Esophagus squamous epithelium (tissue), 5 donors: Measurements from ENCODE around the gene ARHGEF17. TPM values are rescaled to one million over a fixed set of nuclear protein-coding genes. Genes with fewer than 3 reads are reported as not detected.
A peak's percentile ranks its signal among the peaks of the same experiment; 100 is the strongest.

ENCODE experiments used
- DNase-seq: peaks from one replicate; lab custom pipeline; 2025; lab: John Stamatoyannopoulos, UW
- H3K27ac ChIP-seq, 4 donors: fragments of 200-600 bp; sonication (generic); one replicate each; pipeline ENCODE4 v1.5.1; 2016 to 2019; ENCODE audit warnings: mild to moderate bottlenecking in 1 of 4
- H3K27me3 ChIP-seq, 4 donors: fragments of 200-600 bp; sonication (generic); 1 replicate in 3 of 4; 2 replicates in 1 of 4; pipeline versions ENCODE4 v1.5.1 to v1.6.0; 2017 to 2021; ENCODE audit warnings: antibody characterized with exemption in 1 of 4
- H3K36me3 ChIP-seq, 3 donors: fragments of 200-600 bp; sonication (generic); one replicate each; pipeline ENCODE4 v1.5.1; 2016 to 2019
- H3K4me1 ChIP-seq, 3 donors: fragments of 200-600 bp; sonication (generic); one replicate each; pipeline ENCODE4 v1.5.1; 2017 to 2019
- H3K4me3 ChIP-seq, 4 donors: fragments of 200-600 bp; sonication (generic); 1 replicate in 3 of 4; 2 replicates in 1 of 4; pipeline ENCODE4 v1.5.1; 2016 to 2019; ENCODE audit warnings: mild to moderate bottlenecking in 2 of 4, moderate library complexity in 1 of 4
- H3K9me3 ChIP-seq, 3 donors: fragments of 200-600 bp; sonication (generic); one replicate each; pipeline ENCODE4 v1.5.1; 2016 to 2019
- CTCF ChIP-seq, 6 experiments: fragments of 450-650 bp in 4 of 6; fragments of 200-600 bp in 2 of 6; sonication (generic) in 2 of 6; IDR thresholded peaks; one replicate each; pipeline ENCODE4 v1.5.1; 2016 to 2019; ENCODE audit warnings: antibody characterized with exemption in 6 of 6, mild to moderate bottlenecking in 4 of 6, moderate library complexity in 4 of 6
- POLR2A ChIP-seq, 4 donors: fragments of 450-650 bp; IDR thresholded peaks; one replicate each; pipeline ENCODE4 v1.6.1; 2017; ENCODE audit warnings: antibody characterized with exemption in 4 of 4, mild to moderate bottlenecking in 4 of 4, moderate library complexity in 3 of 4
- WGBS, 2 donors: methylation state at CpG; one replicate each; pipeline ENCODE4 v1.1.5; 2018; 5-methylcytosine and 5-hydroxymethylcytosine counted together
- intact Hi-C: fragments of 100-400 bp; cut with DNase I; formaldehyde crosslinking; loops from one replicate; pipeline ENCODE4 v1.15.0; 2022
- total RNA-seq, 4 donors: library from RNA; depleted of rRNA; stranded (reverse); fragments of >200 nt; gene quantifications; one replicate each; pipeline ENCODE4 v1.1.0, GENCODE V29; 2016
- donor health status: DM: yes; HTN: yes; CAD: no.

Gene ARHGEF17
- total RNA-seq, 4 donors from 2014 or later, result 3.2 to 23.1 (median 5.4) TPM

GRCh38 chr11:73313652-73314051, 5.6 kb downstream of the ARHGEF17 start:
- TF ChIP-seq CTCF (IDR thresholded peaks at IDR 0.05) (no peak), POLR2A (IDR thresholded peaks at IDR 0.05) (no peak)
- intact Hi-C loops, result no loop called here
- Histone ChIP-seq H3K27me3 (peaks cover 0 to 10% (median 0%) of the 10 kb centered on the region in 4 donors), H3K9me3 (no peaks in the 10 kb centered on the region), H3K36me3 (no peaks in the 10 kb centered on the region), H3K27ac (peak overlapping the region; percentile 42 to 90 (median 82)), H3K4me3 (peak overlapping the region in 2 of 4 donors; percentile 73 to 89), H3K4me1 (peaks cover 23 to 100% (median 77%) of the 10 kb centered on the region in 3 donors)
- WGBS, 2 donors, result 83% methylated on average over 1 of the region's 1 CpG; no CpG with 5 or more reads in 1 of the 2 donors
- DNase-seq, result no peak

- H3K27me3 ChIP-seq, result peaks cover 0 to 4% (median 0%) of the 10 kb centered on the region in 4 donors
- no peak for DNase-seq
- H3K27ac ChIP-seq, result peak overlapping the region in 3 of 4 donors; percentile 80 to 90 (median 85)
- no peaks in the 10 kb centered on the region for H3K9me3 ChIP-seq
- 30 to 37% methylated on average over 2 to 3 of the region's 11 CpGs for WGBS, 2 donors
- H3K4me3 ChIP-seq, result peak overlapping the region in 2 of 4 donors; percentile 73 to 89
- H3K4me1 ChIP-seq, result peaks cover 23 to 100% (median 74%) of the 10 kb centered on the region in 3 donors
- intact Hi-C loops, result no loop called here
- TF ChIP-seq POLR2A (IDR thresholded peaks at IDR 0.05) (no peak), CTCF (IDR thresholded peaks at IDR 0.05) (no peak)
- no peaks in the 10 kb centered on the region for H3K36me3 ChIP-seq
Measured at GRCh38 chr11:73314117-73314961, 6.3 kb downstream of the ARHGEF17 start.

DNA sequence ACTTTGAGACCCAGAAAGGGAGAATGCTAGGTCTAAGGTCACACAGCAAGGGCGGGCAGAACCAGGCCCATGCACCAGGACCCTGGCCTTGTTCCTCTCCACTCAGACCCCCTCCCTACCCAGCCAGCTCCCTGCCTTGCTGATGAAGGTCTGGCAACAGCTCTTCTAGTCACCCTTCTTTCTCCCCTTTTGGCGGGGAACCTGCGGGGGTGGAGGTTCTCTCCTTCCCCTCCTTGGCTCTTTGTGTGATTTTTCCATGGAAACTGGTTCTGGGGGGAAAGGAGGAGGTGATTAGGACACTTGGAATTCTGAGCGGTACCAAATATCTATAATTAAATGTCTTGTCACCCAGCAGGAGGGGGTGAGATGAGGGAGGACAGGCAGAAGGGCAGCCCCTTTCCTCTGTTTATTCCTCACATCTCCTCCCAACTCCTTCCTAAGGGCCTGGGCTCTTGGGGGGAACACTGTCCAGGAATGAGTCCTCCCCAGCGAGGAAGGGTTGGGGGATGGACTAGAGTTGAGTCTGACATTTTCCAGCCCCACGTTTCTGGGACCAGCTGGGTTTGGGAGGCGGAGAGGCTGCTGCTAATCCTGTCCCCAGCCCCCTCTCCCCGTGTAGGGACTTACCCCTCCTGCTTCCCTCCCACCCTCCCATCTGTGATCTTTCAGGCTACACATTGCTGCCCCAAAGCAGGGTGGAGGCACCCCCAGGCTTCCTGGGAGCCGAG, 7.4 kb downstream of the ARHGEF17 start:
- peak overlapping the region in 1 of 4 donors; percentile 89 for H3K4me3 ChIP-seq
- H3K27ac ChIP-seq, result peak overlapping the region; percentile 27 to 90 (median 82)
- TF ChIP-seq POLR2A (IDR thresholded peaks at IDR 0.05), result no peak
- no peak for TF ChIP-seq CTCF (IDR thresholded peaks at IDR 0.05)
- no peaks in the 10 kb centered on the region for H3K36me3 ChIP-seq
- no peak for DNase-seq
- peaks cover 23 to 100% (median 71%) of the 10 kb centered on the region in 3 donors for H3K4me1 ChIP-seq
- no peaks in the 10 kb centered on the region for H3K27me3 ChIP-seq
- 47 to 51% methylated on average over 7 to 9 of the region's 9 CpGs for WGBS, 2 donors
- no peaks in the 10 kb centered on the region for H3K9me3 ChIP-seq
- intact Hi-C loops, result no loop called here

GRCh38 chr11:73316422-73316821, 8.3 kb downstream of the ARHGEF17 start:
- WGBS, 2 donors, result 64 to 75% methylated on average over 1 of the region's 1 CpG
- peak overlapping the region in 3 of 4 donors; percentile 85 to 90 (median 86) for H3K27ac ChIP-seq

More at GRCh38 chr11:73316422-73316821, 8.3 kb downstream of the ARHGEF17 start:
- no peaks in the 10 kb centered on the region for H3K36me3 ChIP-seq
- no peak for DNase-seq
- no peaks in the 10 kb centered on the region for H3K27me3 ChIP-seq
- peaks cover 32 to 100% (median 70%) of the 10 kb centered on the region in 3 donors for H3K4me1 ChIP-seq
- no peak for TF ChIP-seq POLR2A (IDR thresholded peaks at IDR 0.05)
- TF ChIP-seq CTCF (IDR thresholded peaks at IDR 0.05), result no peak
- H3K4me3 ChIP-seq, result no peak overlapping the region
- intact Hi-C loops, result no loop called here
- H3K9me3 ChIP-seq, result no peaks in the 10 kb centered on the region
